PC-3 (cell line): ENCODE measurements around the gene APBA2.

ENCODE experiments used
- EZH2 ChIP-seq: fragments of 300-600 bp; sonication (generic); IDR thresholded peaks from one replicate; pipeline ENCODE4 v1.6.1; 2017; ENCODE audit warnings: antibody characterized with exemption, mild to moderate bottlenecking, low read length; ENCODE audit not compliant: unreplicated experiment
- TF ChIP-seq, protein P1 (sequence below): fragments of 300-600 bp; sonication (generic); conservative IDR thresholded peaks from 2 replicates; pipeline ENCODE4 v1.5.1; 2017; ENCODE audit warnings: antibody characterized with exemption, low read depth, mild to moderate bottlenecking, low read length

GRCh38 chr15:28944286-28944685 lies 58.5 kb downstream of the APBA2 start:
- TF ChIP-seq, protein P1, sequence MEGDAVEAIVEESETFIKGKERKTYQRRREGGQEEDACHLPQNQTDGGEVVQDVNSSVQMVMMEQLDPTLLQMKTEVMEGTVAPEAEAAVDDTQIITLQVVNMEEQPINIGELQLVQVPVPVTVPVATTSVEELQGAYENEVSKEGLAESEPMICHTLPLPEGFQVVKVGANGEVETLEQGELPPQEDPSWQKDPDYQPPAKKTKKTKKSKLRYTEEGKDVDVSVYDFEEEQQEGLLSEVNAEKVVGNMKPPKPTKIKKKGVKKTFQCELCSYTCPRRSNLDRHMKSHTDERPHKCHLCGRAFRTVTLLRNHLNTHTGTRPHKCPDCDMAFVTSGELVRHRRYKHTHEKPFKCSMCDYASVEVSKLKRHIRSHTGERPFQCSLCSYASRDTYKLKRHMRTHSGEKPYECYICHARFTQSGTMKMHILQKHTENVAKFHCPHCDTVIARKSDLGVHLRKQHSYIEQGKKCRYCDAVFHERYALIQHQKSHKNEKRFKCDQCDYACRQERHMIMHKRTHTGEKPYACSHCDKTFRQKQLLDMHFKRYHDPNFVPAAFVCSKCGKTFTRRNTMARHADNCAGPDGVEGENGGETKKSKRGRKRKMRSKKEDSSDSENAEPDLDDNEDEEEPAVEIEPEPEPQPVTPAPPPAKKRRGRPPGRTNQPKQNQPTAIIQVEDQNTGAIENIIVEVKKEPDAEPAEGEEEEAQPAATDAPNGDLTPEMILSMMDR = no peak
- no peak for TF ChIP-seq EZH2
